Right lobe of liver (tissue), 6 donors: Measurements from ENCODE around the gene RAET1E. TPM values are rescaled to one million over a fixed set of nuclear protein-coding genes. Genes with fewer than 3 reads are reported as not detected.
A peak's percentile ranks its signal among the peaks of the same experiment; 100 is the strongest.

Experiments
- ATAC-seq, 4 donors: fragments of 200-7000 bp; cut with Tn5 transposase; one replicate each; pipeline ENCODE4 v1.9.1; 2020; ENCODE audit warnings: mild to moderate bottlenecking in 4 of 4, moderate library complexity in 4 of 4
- DNase-seq, 3 donors: peaks; one replicate each; pipeline ENCODE4 v3.0.0-alpha.2; 2020
- H3K27ac ChIP-seq, 3 donors: fragments of 200-600 bp; one replicate each; pipeline ENCODE4 v1.8.0; 2022
- H3K27me3 ChIP-seq, 2 donors: fragments of 200-600 bp; one replicate each; pipeline ENCODE4 v1.8.0; 2022
- H3K36me3 ChIP-seq, 4 donors: fragments of 200-600 bp; sonication (generic) in 1 of 4; one replicate each; pipeline versions ENCODE4 v1.5.1 to v1.8.0; 2017 to 2022; ENCODE audit warnings: control low read depth in 1 of 4
- H3K4me1 ChIP-seq, 4 donors: fragments of 200-600 bp; sonication (generic) in 1 of 4; one replicate each; pipeline versions ENCODE4 v1.5.1 to v1.8.0; 2017 to 2022; ENCODE audit warnings: control low read depth in 1 of 4
- H3K4me3 ChIP-seq, 3 donors: fragments of 200-600 bp; one replicate each; pipeline ENCODE4 v1.8.0; 2022
- H3K9me3 ChIP-seq, 4 donors: fragments of 200-600 bp; sonication (generic) in 1 of 4; one replicate each; pipeline versions ENCODE4 v1.5.1 to v1.8.0; 2017 to 2022; ENCODE audit warnings: control low read depth in 1 of 4
- CTCF ChIP-seq, 4 donors: fragments of 200-600 bp in 3 of 4; fragments of 450-650 bp in 1 of 4; IDR thresholded peaks; one replicate each; pipeline versions ENCODE4 v1.5.1 to v1.8.0; 2016 to 2022; ENCODE audit warnings: antibody characterized with exemption in 4 of 4, mild to moderate bottlenecking in 2 of 4
- POLR2A ChIP-seq: fragments of 450-650 bp; IDR thresholded peaks from one replicate; pipeline ENCODE4 v1.6.1; 2017; ENCODE audit warnings: antibody characterized with exemption, mild to moderate bottlenecking
- WGBS: methylation state at CpG from one replicate; pipeline ENCODE4 v1.1.6; 2018; ENCODE audit warnings: low coverage, low lambda C conversion rate; ENCODE audit not compliant: insufficient coverage; ENCODE audit errors: missing lambda C conversion rate; 5-methylcytosine and 5-hydroxymethylcytosine counted together
- intact Hi-C, 2 donors: fragments of 100-400 bp; cut with DNase I; formaldehyde crosslinking; loops; one replicate each; pipeline versions ENCODE4 v1.11.2 to v1.14.1; 2022
- total RNA-seq, 6 experiments: library from RNA; depleted of rRNA in 2 of 6; stranded (reverse); fragments of >200 nt in 2 of 6; fragmentation: NEBNext Ultra II Directional in 3 of 6; extraction: Animal tissue kit (Norgen Biotek cat#: 25700) in 3 of 6; gene quantifications; one replicate each; pipeline versions ENCODE4 v1.1.0 to v1.2.4, GENCODE V29; 2016 to 2023
- donor health status: DM: no; HTN: yes; CAD: no.
- donor health status: DM: no; HTN: no; CAD: no.
- donor health status: DM: no; HTN: no; CAD: no.
- donor health status: DM: no; HTN: yes; CAD: no.
- donor health status: DM: no; HTN: yes; CAD: no.

Gene RAET1E
- total RNA-seq, 6 experiments from 2014 or later = not detected

GRCh38 chr6:149860834-149861602, 36.9 kb downstream of the RAET1E start:
- peak in 3 of 4 donors; percentile 5 to 34 (median 12) for ATAC-seq
- Histone ChIP-seq H3K9me3 (no peaks in the 10 kb centered on the region), H3K36me3 (no peaks in the 10 kb centered on the region), H3K4me3 (no peak overlapping the region), H3K27ac (peak overlapping the region; percentile 24 to 65 (median 62)), H3K27me3 (no peaks in the 10 kb centered on the region), H3K4me1 (peaks cover 0 to 36% (median 11%) of the 10 kb centered on the region in 4 donors)
- intact Hi-C loops = no loop called here
- 42% methylated on average over 6 of the region's 14 CpGs for WGBS
- TF ChIP-seq POLR2A (no peak), CTCF (IDR thresholded peaks at IDR 0.05) (peak in 2 of 4 donors; percentile 15 to 24)
- DNase-seq = peak in 2 of 3 donors; percentile 45 to 62

GRCh38 chr6:149860513-149860833, 37.4 kb downstream of the RAET1E start:
- TF ChIP-seq CTCF (IDR thresholded peaks at IDR 0.05) = no peak
- TF ChIP-seq POLR2A = no peak
- 90% methylated on average over 5 of the region's 5 CpGs for WGBS
- ATAC-seq (no peak), DNase-seq (no peak)
- H3K9me3 ChIP-seq = no peaks in the 10 kb centered on the region
- no peaks in the 10 kb centered on the region for H3K36me3 ChIP-seq
- no peak overlapping the region for H3K4me3 ChIP-seq
- peaks cover 0 to 36% (median 11%) of the 10 kb centered on the region in 4 donors for H3K4me1 ChIP-seq
- intact Hi-C loops = no loop called here
- H3K27ac ChIP-seq = peak overlapping the region in 2 of 3 donors; percentile 62 to 65
- no peaks in the 10 kb centered on the region for H3K27me3 ChIP-seq

- WGBS = 82% methylated on average over 3 of the region's 3 CpGs
- no peak for DNase-seq
These were observed 38.0 kb downstream of the RAET1E start for GRCh38 chr6:149859938-149860337.

GRCh38 chr6:149859368-149859767, 38.5 kb downstream of the RAET1E start:
- no peak for DNase-seq
- TF ChIP-seq CTCF (IDR thresholded peaks at IDR 0.05) (no peak), POLR2A (no peak)

More at GRCh38 chr6:149859938-149860337, 38.0 kb downstream of the RAET1E start:
- intact Hi-C loops = no loop called here
- ATAC-seq = no peak
- Histone ChIP-seq H3K27ac (no peak overlapping the region), H3K27me3 (no peaks in the 10 kb centered on the region), H3K36me3 (no peaks in the 10 kb centered on the region), H3K4me1 (peaks cover 0 to 36% (median 11%) of the 10 kb centered on the region in 4 donors), H3K4me3 (no peak overlapping the region), H3K9me3 (no peaks in the 10 kb centered on the region)
- TF ChIP-seq POLR2A = no peak

GRCh38 chr6:149857541-149857940, 40.4 kb downstream of the RAET1E start:
- H3K4me1 ChIP-seq = peaks cover 0 to 25% (median 11%) of the 10 kb centered on the region in 4 donors
- intact Hi-C loops = no loop called here
- no peaks in the 10 kb centered on the region for H3K27me3 ChIP-seq
- no peak overlapping the region for H3K27ac ChIP-seq
- no peaks in the 10 kb centered on the region for H3K9me3 ChIP-seq
- TF ChIP-seq POLR2A (no peak), CTCF (IDR thresholded peaks at IDR 0.05) (no peak)
- no peak overlapping the region for H3K4me3 ChIP-seq
- no peaks in the 10 kb centered on the region for H3K36me3 ChIP-seq
- ATAC-seq (no peak), DNase-seq (no peak)
- WGBS = 97% methylated on average over 5 of the region's 5 CpGs

More at GRCh38 chr6:149859368-149859767, 38.5 kb downstream of the RAET1E start:
- Histone ChIP-seq H3K4me3 (no peak overlapping the region), H3K27me3 (no peaks in the 10 kb centered on the region), H3K27ac (no peak overlapping the region), H3K36me3 (no peaks in the 10 kb centered on the region), H3K4me1 (peaks cover 0 to 30% (median 11%) of the 10 kb centered on the region in 4 donors), H3K9me3 (no peaks in the 10 kb centered on the region)
- ATAC-seq = peak in 2 of 4 donors; percentile 3 to 30
- WGBS = 59% methylated on average over 5 of the region's 7 CpGs
- intact Hi-C loops = no loop called here
